GM12878 (cell line): ENCODE results near the gene CTNNA3. TPM values are rescaled to one million over a fixed set of nuclear protein-coding genes. Genes with fewer than 3 reads are reported as not detected.

ENCODE experiments used
- ATAC-seq: fragments of 200-7000 bp; cut with Tn5 transposase; 3 replicates; pipeline ENCODE4 v1.9.1; 2020; ENCODE audit warnings: mild to moderate bottlenecking, moderate library complexity
- BruUV-seq: library from RNA; stranded (reverse); fragments of 400-500 nt; replicated peaks from 2 replicates; lab custom pipeline; 2021; lab: Mats Ljungman, UMichigan
- CTCF ChIA-PET: fragments of 300-600 bp; sonication (Branson Sonifier 250); formaldehyde crosslinking; extraction: SDS; loops from one replicate; lab custom pipeline; 2021; ENCODE audit warnings: inconsistent platforms; lab: Yijun Ruan, JAX
- POLR2A ChIA-PET: fragments of 350-600 bp; formaldehyde crosslinking; extraction: SDS; loops from one replicate; lab custom pipeline; 2021; ENCODE audit warnings: inconsistent platforms; lab: Charles Lee
- RAD21 ChIA-PET: fragments of 300-600 bp; sonication (Branson Sonifier 250); formaldehyde crosslinking; loops from one replicate; lab custom pipeline; 2023; ENCODE audit warnings: antibody characterized with exemption; ENCODE audit not compliant: unreplicated experiment; lab: Charles Lee
- SMC1A ChIA-PET: fragments of 300-600 bp; sonication (Branson Sonifier 250); formaldehyde crosslinking; loops from one replicate; lab custom pipeline; 2023; ENCODE audit not compliant: unreplicated experiment, uncharacterized antibody; lab: Charles Lee
- DNase-seq: peaks from one replicate; pipeline ENCODE4 v3.0.0-alpha.2; 2011; ENCODE audit warnings: low read depth, low spot score
- FAIRE-seq: peaks from 3 replicates; lab custom pipeline; 2011; peaks lifted over from hg19 to GRCh38; lab: Jason Lieb, UNC
- H2AFZ ChIP-seq: 2 replicates; pipeline ENCODE4 v1.6.0; 2011; ENCODE audit warnings: low read depth, low read length, control low read depth; ENCODE audit not compliant: control insufficient read depth
- H3K27ac ChIP-seq: 2 replicates; pipeline ENCODE4 v1.5.1; 2011; ENCODE audit warnings: control low read depth; ENCODE audit not compliant: control insufficient read depth, insufficient read depth
- H3K27me3 ChIP-seq, 2 experiments: replicated peaks in 1 of 2; 2 replicates each; pipeline versions ENCODE4 v1.6.0 to v1.6.1; 2011; ENCODE audit warnings: low read length in 1 of 2; ENCODE audit not compliant: control insufficient read depth in 2 of 2, insufficient read depth in 2 of 2
- H3K36me3 ChIP-seq, 2 experiments: 2 replicates each; pipeline ENCODE4 v1.5.1; 2011; ENCODE audit warnings: low read length in 1 of 2; ENCODE audit not compliant: control insufficient read depth in 2 of 2, insufficient read depth in 2 of 2
- H3K4me1 ChIP-seq: 2 replicates; pipeline ENCODE4 v1.6.1; 2011; ENCODE audit warnings: mild to moderate bottlenecking, low read length, moderate library complexity, mixed read lengths; ENCODE audit not compliant: control insufficient read depth, insufficient read depth
- H3K4me2 ChIP-seq: 2 replicates; pipeline ENCODE4 v1.6.0; 2011; ENCODE audit warnings: control low read depth; ENCODE audit not compliant: control insufficient read depth, insufficient read depth
- H3K4me3 ChIP-seq: fragments of 200-600 bp; sonication (generic); 2 replicates; pipeline ENCODE4 v1.5.1; 2016
- H3K79me2 ChIP-seq: 2 replicates; pipeline ENCODE4 v1.6.0; 2011; ENCODE audit warnings: low read length; ENCODE audit not compliant: control insufficient read depth, insufficient read depth
- H3K9ac ChIP-seq: 2 replicates; pipeline ENCODE4 v1.8.0; 2011; ENCODE audit warnings: low read length, control low read depth, mixed read lengths; ENCODE audit not compliant: control insufficient read depth, insufficient read depth
- H3K9me3 ChIP-seq: replicated peaks from 3 replicates; pipeline ENCODE4 v1.5.1; 2011; ENCODE audit warnings: mild to moderate bottlenecking, low read length; ENCODE audit not compliant: control insufficient read depth, insufficient read depth
- H4K20me1 ChIP-seq: 2 replicates; pipeline ENCODE4 v1.6.0; 2011; ENCODE audit not compliant: control insufficient read depth, insufficient read depth
- CHD2 ChIP-seq: IDR thresholded peaks from 2 replicates; pipeline ENCODE4 v1.6.1; 2011; ENCODE audit warnings: low read depth, low read length, improper control_type of control experiment, borderline replicate concordance
- CHD4 ChIP-seq: fragments of 200-600 bp; sonication (generic); IDR thresholded peaks from 2 replicates; pipeline ENCODE4 v1.6.1; 2016; ENCODE audit warnings: mild to moderate bottlenecking
- HDAC6 ChIP-seq: fragments of 200-600 bp; sonication (generic); IDR thresholded peaks from one replicate; pipeline ENCODE4 v1.8.0; 2017; ENCODE audit warnings: antibody characterized with exemption; ENCODE audit not compliant: unreplicated experiment
- LARP7 ChIP-seq: fragments of 450-650 bp; IDR thresholded peaks from 2 replicates; pipeline ENCODE4 v1.6.1; 2017; ENCODE audit warnings: mild to moderate bottlenecking
- MTA3 ChIP-seq: IDR thresholded peaks from 2 replicates; pipeline ENCODE4 v1.6.1; 2012; ENCODE audit warnings: low read length, inconsistent platforms, borderline replicate concordance
- NR2C1 ChIP-seq: fragments of 450-650 bp; IDR thresholded peaks from 2 replicates; pipeline ENCODE4 v1.6.1; 2017; ENCODE audit warnings: antibody characterized with exemption, mild to moderate bottlenecking, moderate library complexity
- PAX8 ChIP-seq: fragments of 450-650 bp; IDR thresholded peaks from 2 replicates; pipeline ENCODE4 v1.6.1; 2017; ENCODE audit warnings: mild to moderate bottlenecking, moderate library complexity
- POLR2AphosphoS5 ChIP-seq: IDR thresholded peaks from 2 replicates; pipeline ENCODE4 v1.6.1; 2011; ENCODE audit warnings: mild to moderate bottlenecking, low read length, inconsistent platforms
- SMAD5 ChIP-seq: IDR thresholded peaks from 2 replicates; pipeline ENCODE4 v1.6.1; 2016; ENCODE audit warnings: antibody characterized with exemption, low read depth
- ZNF384 ChIP-seq: IDR thresholded peaks from 2 replicates; pipeline ENCODE4 v1.6.1; 2012; ENCODE audit warnings: low read depth, mild to moderate bottlenecking, low read length, improper control_type of control experiment, borderline replicate concordance
- WGBS: methylation state at CpG from one replicate; pipeline ENCODE4 v1.1.6; 2016; ENCODE audit warnings: low lambda C conversion rate; ENCODE audit not compliant: insufficient replicate concordance, insufficient coverage; ENCODE audit errors: missing lambda C conversion rate; 5-methylcytosine and 5-hydroxymethylcytosine counted together
- in situ Hi-C: fragments of 300-500 bp; cut with MboI; formaldehyde crosslinking; loops from 9 replicates; pipeline ENCODE4 v1.14.3; 2018; ENCODE audit warnings: mixed read lengths
- intact Hi-C: fragments of 100-400 bp; cut with micrococcal nuclease; formaldehyde crosslinking; loops from one replicate; pipeline ENCODE4 v1.14.2; 2022; ENCODE audit not compliant: unreplicated experiment
- polyA plus RNA-seq, 11 experiments: library from polyadenylated mRNA; depleted of rRNA in 4 of 11; unstranded in 6 of 11; stranded (reverse) in 5 of 11; fragments of >200 nt; fragmentation: Nextera tagmentation in 4 of 11; fragmentation: Illumina TruSeq in 1 of 11; extraction: Ambion mirVana in 4 of 11; extraction: Trizol in 1 of 11; gene quantifications; 1 replicate in 1 of 11; 2 replicates in 10 of 11; pipeline versions ENCODE4 v1.2.1 to v1.2.3, GENCODE V29; 2011 to 2016; ENCODE audit warnings: inconsistent platforms in 2 of 11, missing spikeins in 2 of 11, low read depth in 1 of 11
- total RNA-seq, 4 experiments: library from RNA; depleted of rRNA in 3 of 4; stranded (reverse); fragments of >200 nt in 3 of 4; fragmentation: Illumina TruSeq in 1 of 4; extraction: Trizol in 1 of 4; gene quantifications; 2 replicates each; pipeline versions ENCODE4 v1.2.1 to v1.2.3, GENCODE V29; 2013 to 2021
- TF ChIP-seq, protein P1 (sequence below): fragments of 450-650 bp; IDR thresholded peaks from 2 replicates; pipeline ENCODE4 v1.6.1; 2017; ENCODE audit warnings: mild to moderate bottlenecking, moderate library complexity
- TF ChIP-seq, protein P2 (sequence below), 3 experiments: IDR thresholded peaks in 2 of 3; conservative IDR thresholded peaks in 1 of 3; 2 replicates each; pipeline ENCODE4 v1.5.1; 2011; ENCODE audit warnings: low read depth in 3 of 3, low read length in 3 of 3, mild to moderate bottlenecking in 3 of 3, control low read depth in 2 of 3, moderate library complexity in 2 of 3, inconsistent platforms in 1 of 3, mixed read lengths in 1 of 3; ENCODE audit not compliant: control insufficient read depth in 2 of 3, insufficient read depth in 1 of 3; ENCODE audit errors: extremely low read depth in 1 of 3
- TF ChIP-seq, protein P3 (sequence below): fragments of 450-650 bp; formaldehyde crosslinking; IDR thresholded peaks from 2 replicates; pipeline ENCODE4 v1.4.0; 2020; ENCODE audit warnings: mild to moderate bottlenecking, moderate library complexity
- TF ChIP-seq, protein P4 (sequence below): IDR thresholded peaks from 2 replicates; pipeline ENCODE4 v1.6.1; 2012; ENCODE audit warnings: low read length, inconsistent platforms

Gene CTNNA3
- total and polyA plus RNA-seq, 10 of the 15 experiments (the other 5 are each of a cell fraction or from before 2014, with no cell fraction given): under 0.01 to 4.5 (median 0.22) TPM; not detected in 2

DNA sequence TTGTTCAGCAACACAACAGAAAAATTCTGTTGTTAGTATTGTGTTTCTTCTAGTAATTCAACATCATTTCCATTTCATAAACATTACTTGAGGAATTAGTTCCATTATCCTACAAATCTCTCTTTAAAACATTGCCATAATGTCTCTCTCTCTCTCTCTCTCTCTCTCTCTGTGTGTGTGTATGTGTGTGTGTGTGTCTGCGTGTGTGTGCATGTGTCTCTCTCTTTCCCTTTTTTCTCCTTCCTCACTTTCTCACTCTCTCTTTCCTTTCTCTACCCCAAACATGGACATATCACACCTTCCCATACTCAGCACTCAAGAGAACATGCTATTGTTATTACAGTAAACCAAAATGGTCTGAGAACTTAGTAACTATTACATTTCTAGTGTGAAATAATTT is 753.6 kb downstream of the CTNNA3 start:
- POLR2A ChIA-PET: no interaction called here
- no peaks in the 10 kb centered on the region for H3K79me2 ChIP-seq
- 0% methylated on average over 1 of the region's 1 CpG for WGBS
- H3K4me2 ChIP-seq: no peak overlapping the region
- no peak overlapping the region for H3K4me3 ChIP-seq
- H2AFZ ChIP-seq: no peak overlapping the region
- CTCF ChIA-PET: no interaction called here
- BruUV-seq: no TSS peak
- H3K27me3 ChIP-seq: no peaks in the 10 kb centered on the region
- H3K27ac ChIP-seq: no peak overlapping the region
- ATAC-seq (no peak), FAIRE-seq (no peak), DNase-seq (no peak)
- H3K9me3 ChIP-seq: no peaks in the 10 kb centered on the region
- RAD21 ChIA-PET: interaction anchor here (0.9 kb wide), 1 partner anchor 9 kb away, joined by 3 read pairs; no protein-coding TSS in a partner anchor
- in situ Hi-C loops: no loop called here
- no peaks in the 10 kb centered on the region for H4K20me1 ChIP-seq
- no peaks in the 10 kb centered on the region for H3K36me3 ChIP-seq
- intact Hi-C loops: no loop called here
- SMC1A ChIA-PET: no interaction called here
- H3K4me1 ChIP-seq: no peaks in the 10 kb centered on the region
- no peak overlapping the region for H3K9ac ChIP-seq
- TF ChIP-seq ZNF384 (no peak), HDAC6 (no peak), PAX8 (no peak), CHD4 (no peak), LARP7 (no peak), POLR2AphosphoS5 (no peak), NR2C1 (no peak), CHD2 (no peak), SMAD5 (no peak), MTA3 (no peak)
- TF ChIP-seq, protein P1, sequence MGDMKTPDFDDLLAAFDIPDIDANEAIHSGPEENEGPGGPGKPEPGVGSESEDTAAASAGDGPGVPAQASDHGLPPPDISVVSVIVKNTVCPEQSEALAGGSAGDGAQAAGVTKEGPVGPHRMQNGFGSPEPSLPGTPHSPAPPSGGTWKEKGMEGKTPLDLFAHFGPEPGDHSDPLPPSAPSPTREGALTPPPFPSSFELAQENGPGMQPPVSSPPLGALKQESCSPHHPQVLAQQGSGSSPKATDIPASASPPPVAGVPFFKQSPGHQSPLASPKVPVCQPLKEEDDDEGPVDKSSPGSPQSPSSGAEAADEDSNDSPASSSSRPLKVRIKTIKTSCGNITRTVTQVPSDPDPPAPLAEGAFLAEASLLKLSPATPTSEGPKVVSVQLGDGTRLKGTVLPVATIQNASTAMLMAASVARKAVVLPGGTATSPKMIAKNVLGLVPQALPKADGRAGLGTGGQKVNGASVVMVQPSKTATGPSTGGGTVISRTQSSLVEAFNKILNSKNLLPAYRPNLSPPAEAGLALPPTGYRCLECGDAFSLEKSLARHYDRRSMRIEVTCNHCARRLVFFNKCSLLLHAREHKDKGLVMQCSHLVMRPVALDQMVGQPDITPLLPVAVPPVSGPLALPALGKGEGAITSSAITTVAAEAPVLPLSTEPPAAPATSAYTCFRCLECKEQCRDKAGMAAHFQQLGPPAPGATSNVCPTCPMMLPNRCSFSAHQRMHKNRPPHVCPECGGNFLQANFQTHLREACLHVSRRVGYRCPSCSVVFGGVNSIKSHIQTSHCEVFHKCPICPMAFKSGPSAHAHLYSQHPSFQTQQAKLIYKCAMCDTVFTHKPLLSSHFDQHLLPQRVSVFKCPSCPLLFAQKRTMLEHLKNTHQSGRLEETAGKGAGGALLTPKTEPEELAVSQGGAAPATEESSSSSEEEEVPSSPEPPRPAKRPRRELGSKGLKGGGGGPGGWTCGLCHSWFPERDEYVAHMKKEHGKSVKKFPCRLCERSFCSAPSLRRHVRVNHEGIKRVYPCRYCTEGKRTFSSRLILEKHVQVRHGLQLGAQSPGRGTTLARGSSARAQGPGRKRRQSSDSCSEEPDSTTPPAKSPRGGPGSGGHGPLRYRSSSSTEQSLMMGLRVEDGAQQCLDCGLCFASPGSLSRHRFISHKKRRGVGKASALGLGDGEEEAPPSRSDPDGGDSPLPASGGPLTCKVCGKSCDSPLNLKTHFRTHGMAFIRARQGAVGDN: no peak
- TF ChIP-seq, protein P2, sequence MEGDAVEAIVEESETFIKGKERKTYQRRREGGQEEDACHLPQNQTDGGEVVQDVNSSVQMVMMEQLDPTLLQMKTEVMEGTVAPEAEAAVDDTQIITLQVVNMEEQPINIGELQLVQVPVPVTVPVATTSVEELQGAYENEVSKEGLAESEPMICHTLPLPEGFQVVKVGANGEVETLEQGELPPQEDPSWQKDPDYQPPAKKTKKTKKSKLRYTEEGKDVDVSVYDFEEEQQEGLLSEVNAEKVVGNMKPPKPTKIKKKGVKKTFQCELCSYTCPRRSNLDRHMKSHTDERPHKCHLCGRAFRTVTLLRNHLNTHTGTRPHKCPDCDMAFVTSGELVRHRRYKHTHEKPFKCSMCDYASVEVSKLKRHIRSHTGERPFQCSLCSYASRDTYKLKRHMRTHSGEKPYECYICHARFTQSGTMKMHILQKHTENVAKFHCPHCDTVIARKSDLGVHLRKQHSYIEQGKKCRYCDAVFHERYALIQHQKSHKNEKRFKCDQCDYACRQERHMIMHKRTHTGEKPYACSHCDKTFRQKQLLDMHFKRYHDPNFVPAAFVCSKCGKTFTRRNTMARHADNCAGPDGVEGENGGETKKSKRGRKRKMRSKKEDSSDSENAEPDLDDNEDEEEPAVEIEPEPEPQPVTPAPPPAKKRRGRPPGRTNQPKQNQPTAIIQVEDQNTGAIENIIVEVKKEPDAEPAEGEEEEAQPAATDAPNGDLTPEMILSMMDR (IDR thresholded peaks at IDR 0.05 in 2 of 3, conservative IDR thresholded peaks at IDR 0.05 in 1 of 3; ENCODE audit: control insufficient read depth in 2 of 3, extremely low read depth in 1 of 3, insufficient read depth in 1 of 3, low read depth in 3 of 3, low read length in 3 of 3): no peak
- TF ChIP-seq, protein P3, sequence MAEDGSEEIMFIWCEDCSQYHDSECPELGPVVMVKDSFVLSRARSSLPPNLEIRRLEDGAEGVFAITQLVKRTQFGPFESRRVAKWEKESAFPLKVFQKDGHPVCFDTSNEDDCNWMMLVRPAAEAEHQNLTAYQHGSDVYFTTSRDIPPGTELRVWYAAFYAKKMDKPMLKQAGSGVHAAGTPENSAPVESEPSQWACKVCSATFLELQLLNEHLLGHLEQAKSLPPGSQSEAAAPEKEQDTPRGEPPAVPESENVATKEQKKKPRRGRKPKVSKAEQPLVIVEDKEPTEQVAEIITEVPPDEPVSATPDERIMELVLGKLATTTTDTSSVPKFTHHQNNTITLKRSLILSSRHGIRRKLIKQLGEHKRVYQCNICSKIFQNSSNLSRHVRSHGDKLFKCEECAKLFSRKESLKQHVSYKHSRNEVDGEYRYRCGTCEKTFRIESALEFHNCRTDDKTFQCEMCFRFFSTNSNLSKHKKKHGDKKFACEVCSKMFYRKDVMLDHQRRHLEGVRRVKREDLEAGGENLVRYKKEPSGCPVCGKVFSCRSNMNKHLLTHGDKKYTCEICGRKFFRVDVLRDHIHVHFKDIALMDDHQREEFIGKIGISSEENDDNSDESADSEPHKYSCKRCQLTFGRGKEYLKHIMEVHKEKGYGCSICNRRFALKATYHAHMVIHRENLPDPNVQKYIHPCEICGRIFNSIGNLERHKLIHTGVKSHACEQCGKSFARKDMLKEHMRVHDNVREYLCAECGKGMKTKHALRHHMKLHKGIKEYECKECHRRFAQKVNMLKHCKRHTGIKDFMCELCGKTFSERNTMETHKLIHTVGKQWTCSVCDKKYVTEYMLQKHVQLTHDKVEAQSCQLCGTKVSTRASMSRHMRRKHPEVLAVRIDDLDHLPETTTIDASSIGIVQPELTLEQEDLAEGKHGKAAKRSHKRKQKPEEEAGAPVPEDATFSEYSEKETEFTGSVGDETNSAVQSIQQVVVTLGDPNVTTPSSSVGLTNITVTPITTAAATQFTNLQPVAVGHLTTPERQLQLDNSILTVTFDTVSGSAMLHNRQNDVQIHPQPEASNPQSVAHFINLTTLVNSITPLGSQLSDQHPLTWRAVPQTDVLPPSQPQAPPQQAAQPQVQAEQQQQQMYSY (CRISPR knock-in tag): no peak
- TF ChIP-seq, protein P4, sequence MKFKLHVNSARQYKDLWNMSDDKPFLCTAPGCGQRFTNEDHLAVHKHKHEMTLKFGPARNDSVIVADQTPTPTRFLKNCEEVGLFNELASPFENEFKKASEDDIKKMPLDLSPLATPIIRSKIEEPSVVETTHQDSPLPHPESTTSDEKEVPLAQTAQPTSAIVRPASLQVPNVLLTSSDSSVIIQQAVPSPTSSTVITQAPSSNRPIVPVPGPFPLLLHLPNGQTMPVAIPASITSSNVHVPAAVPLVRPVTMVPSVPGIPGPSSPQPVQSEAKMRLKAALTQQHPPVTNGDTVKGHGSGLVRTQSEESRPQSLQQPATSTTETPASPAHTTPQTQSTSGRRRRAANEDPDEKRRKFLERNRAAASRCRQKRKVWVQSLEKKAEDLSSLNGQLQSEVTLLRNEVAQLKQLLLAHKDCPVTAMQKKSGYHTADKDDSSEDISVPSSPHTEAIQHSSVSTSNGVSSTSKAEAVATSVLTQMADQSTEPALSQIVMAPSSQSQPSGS: no peak
